Measurements from ENCODE around the gene NRP2.

DNA sequence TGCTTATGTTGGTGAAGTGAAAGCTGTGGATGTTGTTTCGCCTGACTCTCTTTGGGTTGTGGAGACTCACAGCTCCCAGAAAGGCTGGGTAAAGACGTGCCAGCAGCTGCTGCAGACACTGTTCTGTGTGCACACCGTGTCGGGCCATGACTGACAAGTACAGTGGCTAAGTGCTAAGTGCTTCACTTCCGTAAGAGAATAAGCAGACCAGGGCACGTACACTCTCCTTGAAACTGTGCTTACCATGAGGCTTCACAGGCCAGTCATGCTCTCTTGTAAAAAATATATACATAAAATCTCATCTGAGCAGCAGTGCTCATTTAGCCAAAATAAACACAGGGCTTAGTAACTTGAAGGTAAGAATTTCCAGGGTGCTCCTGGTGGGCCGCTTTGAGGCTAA, 86.0 kb downstream of the NRP2 start:
- TF ChIP-seq, protein P1, sequence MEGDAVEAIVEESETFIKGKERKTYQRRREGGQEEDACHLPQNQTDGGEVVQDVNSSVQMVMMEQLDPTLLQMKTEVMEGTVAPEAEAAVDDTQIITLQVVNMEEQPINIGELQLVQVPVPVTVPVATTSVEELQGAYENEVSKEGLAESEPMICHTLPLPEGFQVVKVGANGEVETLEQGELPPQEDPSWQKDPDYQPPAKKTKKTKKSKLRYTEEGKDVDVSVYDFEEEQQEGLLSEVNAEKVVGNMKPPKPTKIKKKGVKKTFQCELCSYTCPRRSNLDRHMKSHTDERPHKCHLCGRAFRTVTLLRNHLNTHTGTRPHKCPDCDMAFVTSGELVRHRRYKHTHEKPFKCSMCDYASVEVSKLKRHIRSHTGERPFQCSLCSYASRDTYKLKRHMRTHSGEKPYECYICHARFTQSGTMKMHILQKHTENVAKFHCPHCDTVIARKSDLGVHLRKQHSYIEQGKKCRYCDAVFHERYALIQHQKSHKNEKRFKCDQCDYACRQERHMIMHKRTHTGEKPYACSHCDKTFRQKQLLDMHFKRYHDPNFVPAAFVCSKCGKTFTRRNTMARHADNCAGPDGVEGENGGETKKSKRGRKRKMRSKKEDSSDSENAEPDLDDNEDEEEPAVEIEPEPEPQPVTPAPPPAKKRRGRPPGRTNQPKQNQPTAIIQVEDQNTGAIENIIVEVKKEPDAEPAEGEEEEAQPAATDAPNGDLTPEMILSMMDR (conservative IDR thresholded peaks at IDR 0.05 in 1 of 2, IDR thresholded peaks at IDR 0.05 in 1 of 2; ENCODE audit: low read depth in 1 of 2, low read length in 2 of 2), result no peak
- TF ChIP-seq EZH2 (IDR thresholded peaks at IDR 0.05; ENCODE audit: low read length, missing control alignments), result no peak

Measured in fibroblast of lung (primary cell).